ENCODE measurements around the gene UGT1A10.

DNA sequence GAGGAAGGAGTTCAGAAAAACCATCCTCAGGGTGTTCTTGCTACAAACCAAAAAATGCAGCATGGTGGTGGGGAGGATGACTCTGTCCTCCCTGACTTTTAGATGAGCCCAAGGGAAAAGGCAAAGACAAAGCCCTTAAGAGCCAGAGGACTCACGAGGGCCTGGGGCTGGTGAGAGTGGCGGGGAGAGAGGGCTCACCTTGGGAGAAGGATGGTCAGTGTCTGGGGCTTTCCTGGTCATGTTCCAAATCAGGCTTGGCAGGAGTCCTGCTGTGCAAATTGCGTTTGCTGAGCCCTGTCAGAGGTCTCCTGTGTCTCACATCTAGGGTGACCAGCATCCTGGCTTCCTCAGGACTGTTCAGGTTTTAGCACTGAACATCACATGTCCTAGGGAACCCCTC, 128.5 kb downstream of the UGT1A10 start:
- no peak for TF ChIP-seq POLR2A (IDR thresholded peaks at IDR 0.05)
- TF ChIP-seq, protein P1, sequence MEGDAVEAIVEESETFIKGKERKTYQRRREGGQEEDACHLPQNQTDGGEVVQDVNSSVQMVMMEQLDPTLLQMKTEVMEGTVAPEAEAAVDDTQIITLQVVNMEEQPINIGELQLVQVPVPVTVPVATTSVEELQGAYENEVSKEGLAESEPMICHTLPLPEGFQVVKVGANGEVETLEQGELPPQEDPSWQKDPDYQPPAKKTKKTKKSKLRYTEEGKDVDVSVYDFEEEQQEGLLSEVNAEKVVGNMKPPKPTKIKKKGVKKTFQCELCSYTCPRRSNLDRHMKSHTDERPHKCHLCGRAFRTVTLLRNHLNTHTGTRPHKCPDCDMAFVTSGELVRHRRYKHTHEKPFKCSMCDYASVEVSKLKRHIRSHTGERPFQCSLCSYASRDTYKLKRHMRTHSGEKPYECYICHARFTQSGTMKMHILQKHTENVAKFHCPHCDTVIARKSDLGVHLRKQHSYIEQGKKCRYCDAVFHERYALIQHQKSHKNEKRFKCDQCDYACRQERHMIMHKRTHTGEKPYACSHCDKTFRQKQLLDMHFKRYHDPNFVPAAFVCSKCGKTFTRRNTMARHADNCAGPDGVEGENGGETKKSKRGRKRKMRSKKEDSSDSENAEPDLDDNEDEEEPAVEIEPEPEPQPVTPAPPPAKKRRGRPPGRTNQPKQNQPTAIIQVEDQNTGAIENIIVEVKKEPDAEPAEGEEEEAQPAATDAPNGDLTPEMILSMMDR (IDR thresholded peaks at IDR 0.05): no peak
